NCI-H345 (cell line): ENCODE data around the gene SYT13.

Experiments
- DNase-seq: peaks from one replicate; lab custom pipeline; 2025; lab: John Stamatoyannopoulos, UW

The SYT13 gene

DNA sequence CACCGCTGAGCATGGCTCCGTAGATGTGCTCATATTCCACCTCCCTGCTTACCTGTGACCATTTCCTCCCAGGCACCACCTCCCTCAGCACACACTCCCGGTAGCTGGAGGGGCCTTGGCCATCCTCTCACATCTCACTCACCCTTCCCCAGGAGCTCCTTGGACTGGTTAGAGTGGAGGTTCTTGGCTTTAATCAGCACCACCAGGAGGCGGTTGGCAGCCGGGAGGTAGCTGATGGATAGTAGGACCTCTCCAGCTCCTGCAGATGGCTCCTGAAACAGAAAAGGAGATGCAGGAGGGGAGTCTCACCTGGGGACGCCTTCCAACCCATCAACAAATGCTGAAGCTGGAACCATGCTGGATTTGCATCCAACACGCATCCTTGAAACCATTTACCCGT, 39.9 kb downstream of the SYT13 start:
- DNase-seq = no peak

GRCh38 chr11:45245218-45246045, 40.7 kb downstream of the SYT13 start:
- no peak for DNase-seq

- no peak for DNase-seq
These were observed 42.2 kb downstream of the SYT13 start for GRCh38 chr11:45243967-45244366.

DNA sequence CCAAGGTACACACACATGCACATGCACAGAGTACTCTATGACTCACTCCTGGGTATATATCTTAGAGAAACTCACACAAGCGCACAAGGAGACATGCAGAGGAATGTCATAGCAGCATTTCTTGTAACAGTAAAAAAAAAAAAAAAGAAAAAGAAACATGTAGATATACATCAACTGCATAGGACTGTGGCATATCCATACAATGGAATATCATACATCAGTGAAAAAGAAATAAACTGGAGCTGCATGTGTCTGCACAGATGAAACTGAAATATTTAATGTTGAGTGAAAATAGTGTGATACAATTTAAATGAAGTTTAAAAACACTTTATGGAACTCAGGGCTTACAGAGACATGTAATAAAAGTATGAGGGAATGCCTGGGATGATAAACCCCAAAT, 46.4 kb downstream of the SYT13 start:
- DNase-seq = no peak

- DNase-seq = no peak
These were observed 47.4 kb downstream of the SYT13 start for GRCh38 chr11:45238724-45239123.

DNA sequence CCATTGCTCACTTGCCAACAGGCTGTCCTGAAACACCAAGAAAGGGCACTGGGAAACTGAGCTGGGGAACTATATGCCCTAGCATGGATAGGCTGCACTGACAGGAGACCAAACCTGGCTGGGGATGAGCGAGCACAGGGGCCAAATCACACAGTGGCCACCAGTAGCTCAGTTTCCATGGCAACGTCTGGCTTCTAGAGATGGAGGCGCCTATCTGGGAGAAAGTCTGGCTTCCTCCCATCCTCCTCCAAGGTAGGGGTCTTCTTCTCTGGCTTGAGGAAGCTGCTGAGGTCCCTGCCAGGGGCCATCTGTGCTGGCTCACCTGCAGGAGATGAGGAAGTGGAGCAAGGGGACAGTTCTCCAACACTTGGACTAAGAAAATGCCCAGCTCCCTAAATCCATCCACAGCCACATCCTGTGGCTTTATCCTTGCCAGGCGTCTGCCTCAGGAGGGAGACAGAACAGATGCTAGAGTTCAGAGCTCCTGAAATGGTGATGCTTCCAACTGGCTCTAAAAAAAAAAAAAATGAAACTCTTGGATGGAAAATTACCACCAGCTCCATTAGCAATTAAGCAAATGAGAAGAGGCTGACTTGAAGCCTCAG, 48.3 kb downstream of the SYT13 start:
- no peak for DNase-seq

- DNase-seq = no peak
These were observed 51.7 kb downstream of the SYT13 start for GRCh38 chr11:45234306-45235006.

DNA sequence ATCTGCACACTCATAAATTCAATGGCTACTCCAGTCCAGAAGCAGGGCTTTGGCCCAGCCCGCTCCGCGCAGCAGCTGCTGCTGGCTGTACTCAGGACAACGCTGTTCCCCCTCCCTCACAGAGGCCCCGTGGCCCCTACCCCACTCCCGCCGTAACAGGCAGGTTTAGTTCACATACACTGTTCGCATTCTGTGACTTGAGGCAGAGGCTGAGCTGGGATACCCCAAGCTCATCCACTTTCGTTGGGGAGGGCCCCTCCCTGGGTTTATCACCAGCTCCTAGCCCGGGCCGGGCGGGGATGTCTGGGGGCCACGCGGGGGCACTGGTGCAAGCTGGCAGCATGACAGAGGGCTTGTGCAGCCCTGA, 52.4 kb downstream of the SYT13 start:
- no peak for DNase-seq

DNA sequence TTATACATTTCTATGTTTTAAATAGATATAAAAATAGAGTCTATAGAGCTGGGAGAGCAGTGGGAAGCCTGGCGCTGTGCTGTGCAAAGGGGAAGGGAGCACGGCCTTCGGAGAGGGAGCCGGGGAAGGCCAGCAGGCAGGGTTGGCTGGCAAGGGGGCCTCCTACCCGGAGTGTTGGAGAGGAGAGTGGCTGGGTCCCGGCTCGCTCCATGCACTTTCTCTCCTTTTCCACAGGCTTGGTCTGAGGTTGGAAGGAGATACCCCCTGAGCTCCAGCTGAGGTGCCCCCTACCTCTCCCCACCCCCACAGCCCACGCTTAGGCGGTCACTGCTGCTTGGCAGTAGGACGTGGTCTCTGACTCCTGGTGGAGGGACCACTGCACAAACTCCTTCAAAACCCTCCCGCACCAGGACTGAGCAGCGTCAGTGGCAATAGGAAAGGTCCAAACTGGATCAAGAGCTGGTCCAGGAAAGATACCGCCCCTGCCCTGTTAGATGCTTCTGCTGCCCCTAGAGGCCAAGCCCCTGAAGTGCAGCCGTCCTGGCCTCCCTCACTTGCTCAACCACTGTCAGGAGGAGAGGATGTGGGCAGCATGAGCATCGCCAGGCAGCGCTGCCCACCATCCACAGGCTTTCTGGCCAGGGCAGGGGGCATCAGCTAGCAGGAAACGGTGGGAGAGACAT, 52.9 kb downstream of the SYT13 start:
- peak; percentile 33 for DNase-seq

DNA sequence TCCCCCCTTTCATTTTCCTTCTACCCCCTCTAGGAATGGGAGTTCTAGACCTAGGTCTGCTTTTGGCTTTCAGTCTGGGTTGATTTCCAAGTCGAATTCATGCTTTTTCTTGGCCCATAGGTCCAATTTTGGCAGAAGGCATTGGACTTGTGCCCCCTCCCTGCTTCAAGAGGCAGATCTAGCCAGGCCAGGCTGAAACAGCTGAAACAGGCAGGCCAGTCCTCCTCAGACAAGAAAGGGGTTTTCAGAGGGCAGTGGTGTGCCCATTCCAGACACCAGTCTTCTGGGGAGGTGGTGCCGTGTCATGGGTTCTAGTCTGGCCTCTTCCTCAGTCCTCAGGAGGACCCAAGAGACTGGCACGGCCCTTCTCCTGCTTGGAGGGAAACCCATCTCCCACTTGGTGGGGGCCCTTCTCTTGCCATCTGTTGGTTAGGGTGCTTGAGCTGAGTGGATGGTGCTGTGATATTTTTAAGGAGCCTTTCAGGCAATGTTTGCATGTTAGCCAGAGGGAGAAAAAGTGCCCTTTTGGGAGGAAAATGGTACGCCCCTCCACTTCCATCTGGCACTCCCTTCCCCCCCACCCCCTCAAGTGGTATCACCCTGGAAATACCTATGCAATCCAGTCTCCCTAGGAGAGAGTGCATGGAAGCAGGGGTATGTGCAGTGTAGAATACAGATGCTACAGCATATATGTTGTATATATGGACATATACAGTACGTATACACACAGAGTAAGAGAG, 53.6 kb downstream of the SYT13 start:
- DNase-seq = no peak

- no peak for DNase-seq
These were observed 56.6 kb downstream of the SYT13 start for GRCh38 chr11:45229401-45230020.

DNA sequence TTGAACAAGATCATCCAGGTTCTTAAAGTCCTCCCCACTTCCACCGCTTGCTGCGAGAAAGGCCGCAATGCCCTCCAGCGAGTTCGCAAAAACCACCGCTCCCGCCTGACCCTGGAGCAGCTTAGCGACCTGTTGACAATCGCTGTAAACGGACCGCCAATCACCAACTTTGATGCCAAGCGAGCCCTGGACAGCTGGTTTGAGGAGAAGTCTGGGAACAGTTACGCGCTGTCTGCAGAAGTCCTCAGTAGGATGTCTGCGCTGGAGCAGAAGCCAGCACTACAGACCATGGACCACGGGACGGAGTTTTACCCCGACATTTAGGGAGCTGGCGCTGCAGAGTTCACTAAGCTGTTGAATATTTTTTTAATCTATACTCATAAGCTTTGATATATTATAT, 58.3 kb downstream of the SYT13 start:
- no peak for DNase-seq

GRCh38 chr11:45226901-45227300, 59.2 kb downstream of the SYT13 start:
- DNase-seq = no peak

DNA sequence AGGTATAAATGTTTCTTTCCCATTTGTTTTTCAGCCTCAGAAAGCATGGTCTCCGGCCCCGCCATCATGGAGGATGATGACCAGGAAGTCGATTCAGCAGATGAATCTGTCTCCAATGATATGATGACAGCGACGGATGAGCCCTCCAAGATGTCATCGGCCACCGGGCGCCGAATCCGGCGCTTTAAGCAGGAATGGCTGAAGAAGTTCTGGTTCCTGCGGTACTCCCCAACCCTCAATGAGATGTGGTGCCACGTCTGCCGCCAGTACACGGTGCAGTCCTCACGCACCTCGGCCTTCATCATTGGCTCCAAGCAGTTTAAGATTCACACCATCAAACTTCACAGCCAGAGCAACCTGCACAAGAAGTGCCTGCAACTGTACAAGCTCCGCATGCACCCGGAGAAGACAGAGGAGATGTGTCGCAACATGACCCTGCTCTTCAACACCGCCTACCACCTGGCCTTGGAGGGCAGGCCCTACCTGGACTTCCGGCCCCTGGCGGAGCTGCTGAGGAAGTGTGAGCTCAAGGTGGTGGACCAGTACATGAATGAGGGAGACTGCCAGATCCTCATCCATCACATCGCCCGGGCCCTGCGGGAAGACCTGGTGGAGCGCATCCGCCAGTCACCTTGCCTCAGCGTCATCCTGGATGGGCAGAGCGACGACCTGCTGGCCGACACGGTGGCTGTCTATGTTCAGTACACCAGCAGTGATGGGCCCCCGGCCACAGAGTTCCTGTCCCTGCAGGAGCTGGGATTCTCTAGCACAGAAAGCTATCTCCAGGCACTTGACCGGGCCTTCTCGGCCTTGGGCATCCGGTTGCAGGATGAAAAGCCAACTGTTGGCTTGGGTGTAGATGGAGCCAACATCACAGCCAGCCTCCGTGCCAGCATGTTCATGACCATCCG, 59.9 kb downstream of the SYT13 start:
- DNase-seq = no peak

DNA sequence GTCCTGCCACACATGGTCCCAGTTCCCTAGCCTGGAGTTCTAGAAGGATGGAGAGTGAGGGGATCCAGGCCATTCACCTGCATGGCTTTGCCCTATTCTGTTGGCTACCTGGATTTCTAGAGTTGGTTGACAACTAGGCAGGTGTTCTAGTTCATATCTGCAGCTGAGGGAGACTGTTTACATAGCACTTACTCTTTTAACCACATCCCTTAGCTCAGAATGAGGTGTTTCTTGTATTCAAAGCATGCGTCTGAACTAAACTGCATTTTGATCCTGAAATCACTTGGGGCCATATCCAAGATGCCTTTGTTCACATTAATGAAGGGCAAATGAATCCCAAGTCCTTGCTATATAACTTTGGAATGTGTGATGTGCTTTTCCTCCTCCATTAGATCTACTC, 60.9 kb downstream of the SYT13 start:
- DNase-seq = peak; percentile 13

GRCh38 chr11:45224766-45225165, 61.4 kb downstream of the SYT13 start:
- no peak for DNase-seq

- DNase-seq = no peak
These were observed 62.6 kb downstream of the SYT13 start for GRCh38 chr11:45223496-45223895.

DNA sequence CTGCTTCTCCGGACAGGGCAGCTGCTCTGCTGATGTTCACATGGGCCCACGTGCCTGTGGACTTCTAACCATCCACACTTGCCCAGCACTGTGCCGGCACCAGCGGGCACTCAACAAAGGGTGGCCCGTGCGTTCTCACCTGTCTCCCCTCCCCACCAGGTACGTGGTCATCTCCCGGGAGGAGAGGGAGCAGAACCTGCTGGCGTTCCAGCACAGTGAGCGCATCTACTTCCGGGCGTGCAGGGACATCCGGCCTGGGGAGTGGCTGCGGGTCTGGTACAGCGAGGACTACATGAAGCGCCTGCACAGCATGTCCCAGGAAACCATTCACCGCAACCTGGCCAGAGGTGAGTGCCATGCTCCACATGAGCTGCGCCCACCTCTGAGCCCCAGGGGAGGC, 66.7 kb downstream of the SYT13 start:
- DNase-seq = no peak

DNA sequence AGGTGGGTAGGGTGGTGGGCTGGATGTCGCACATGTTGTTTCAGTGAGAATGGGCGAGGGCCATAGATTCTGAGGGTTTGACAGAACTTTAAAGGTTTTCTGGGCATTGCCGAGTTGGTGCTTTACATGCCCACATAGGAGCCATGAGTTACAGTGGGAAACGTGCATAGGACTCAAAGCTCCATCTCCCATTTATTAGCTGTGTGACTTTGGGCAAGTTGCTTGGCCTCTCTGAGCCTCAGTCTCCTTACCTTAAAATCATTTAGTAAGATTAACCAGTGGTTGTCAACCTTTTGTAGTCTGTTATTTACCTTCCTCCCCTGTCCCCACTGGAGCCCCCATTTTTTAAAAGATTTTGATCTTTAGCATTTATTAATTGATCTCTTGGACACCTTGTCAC, 67.4 kb downstream of the SYT13 start:
- no peak for DNase-seq

GRCh38 chr11:45217991-45218390, 68.2 kb downstream of the SYT13 start:
- no peak for DNase-seq
